Right lobe of liver (tissue), 4 donors: ENCODE results near the gene SBK2.

ENCODE experiments used
- POLR2A ChIP-seq: fragments of 450-650 bp; IDR thresholded peaks from one replicate; pipeline ENCODE4 v1.6.1; 2017; ENCODE audit warnings: antibody characterized with exemption, mild to moderate bottlenecking
- TF ChIP-seq, protein P1 (sequence below), 4 donors: fragments of 200-600 bp in 3 of 4; fragments of 450-650 bp in 1 of 4; IDR thresholded peaks; one replicate each; pipeline versions ENCODE4 v1.5.1 to v1.8.0; 2016 to 2022; ENCODE audit warnings: antibody characterized with exemption in 4 of 4, mild to moderate bottlenecking in 2 of 4
- donor health status: DM: no; HTN: no; CAD: no.
- donor health status: DM: no; HTN: no; CAD: no.
- donor health status: DM: no; HTN: yes; CAD: no.

DNA sequence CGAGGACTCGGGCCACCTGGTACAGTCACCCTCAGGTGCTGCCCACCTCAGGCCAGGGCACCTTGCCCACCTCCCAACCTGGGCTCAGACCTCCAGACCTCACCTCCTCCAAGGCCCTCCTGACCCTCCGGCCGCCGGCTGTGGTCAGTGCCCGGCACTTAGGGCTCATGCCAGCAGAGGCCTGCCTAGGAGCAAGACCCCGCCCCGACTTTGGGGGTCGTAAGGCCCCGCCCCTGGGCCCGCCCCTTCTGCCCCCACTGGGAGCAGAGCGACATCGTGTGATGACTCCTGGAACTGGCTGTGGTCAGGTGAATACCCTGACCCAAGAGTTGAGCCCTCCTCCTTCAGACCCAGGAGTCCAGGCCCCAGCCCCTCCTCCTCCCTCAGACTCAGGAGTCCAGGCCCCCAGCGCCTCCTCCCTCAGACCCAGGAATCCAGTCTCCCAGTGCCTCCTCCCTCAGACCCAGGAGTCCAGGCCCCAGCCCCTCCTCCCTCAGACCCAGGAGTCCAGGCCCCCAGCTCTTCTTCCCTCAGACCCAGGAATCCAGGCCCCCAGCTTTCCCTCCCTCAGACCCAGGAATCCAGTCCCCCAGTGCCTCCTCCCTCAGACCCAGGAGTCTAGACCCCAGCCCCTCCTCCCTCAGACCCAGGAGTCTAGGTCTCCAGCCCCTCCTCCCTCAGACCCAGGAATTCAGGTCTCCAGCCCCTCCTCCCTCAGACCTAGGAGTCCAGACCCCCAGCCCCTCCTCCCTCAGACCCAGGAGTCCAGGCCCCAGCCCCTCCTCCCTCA lies at the start of gene SBK2:
- TF ChIP-seq, protein P1, sequence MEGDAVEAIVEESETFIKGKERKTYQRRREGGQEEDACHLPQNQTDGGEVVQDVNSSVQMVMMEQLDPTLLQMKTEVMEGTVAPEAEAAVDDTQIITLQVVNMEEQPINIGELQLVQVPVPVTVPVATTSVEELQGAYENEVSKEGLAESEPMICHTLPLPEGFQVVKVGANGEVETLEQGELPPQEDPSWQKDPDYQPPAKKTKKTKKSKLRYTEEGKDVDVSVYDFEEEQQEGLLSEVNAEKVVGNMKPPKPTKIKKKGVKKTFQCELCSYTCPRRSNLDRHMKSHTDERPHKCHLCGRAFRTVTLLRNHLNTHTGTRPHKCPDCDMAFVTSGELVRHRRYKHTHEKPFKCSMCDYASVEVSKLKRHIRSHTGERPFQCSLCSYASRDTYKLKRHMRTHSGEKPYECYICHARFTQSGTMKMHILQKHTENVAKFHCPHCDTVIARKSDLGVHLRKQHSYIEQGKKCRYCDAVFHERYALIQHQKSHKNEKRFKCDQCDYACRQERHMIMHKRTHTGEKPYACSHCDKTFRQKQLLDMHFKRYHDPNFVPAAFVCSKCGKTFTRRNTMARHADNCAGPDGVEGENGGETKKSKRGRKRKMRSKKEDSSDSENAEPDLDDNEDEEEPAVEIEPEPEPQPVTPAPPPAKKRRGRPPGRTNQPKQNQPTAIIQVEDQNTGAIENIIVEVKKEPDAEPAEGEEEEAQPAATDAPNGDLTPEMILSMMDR (IDR thresholded peaks at IDR 0.05) = no peak
- no peak for TF ChIP-seq POLR2A
